Cardiac muscle cell (in vitro differentiated cells and primary cell): ENCODE data around the gene APIP. TPM values are rescaled to one million over a fixed set of nuclear protein-coding genes. Genes with fewer than 3 reads are reported as not detected.

Experiments used
- DNase-seq, 2 donors: peaks; one replicate each; pipeline versions ENCODE4 v3.0.0 to v3.0.0-alpha.2; 2010 to 2017; ENCODE audit warnings: low read depth in 1 of 2, low spot score in 1 of 2
- H3K27ac ChIP-seq: fragments of 200-600 bp; sonication (generic); 2 replicates; pipeline ENCODE4 v1.5.1; 2016
- H3K27me3 ChIP-seq: fragments of 200-600 bp; sonication (generic); 2 replicates; pipeline ENCODE4 v1.6.0; 2016; ENCODE audit warnings: control low read depth
- H3K36me3 ChIP-seq: fragments of 200-600 bp; sonication (generic); 2 replicates; pipeline ENCODE4 v1.5.1; 2016; ENCODE audit warnings: control low read depth
- H3K4me1 ChIP-seq: fragments of 200-600 bp; sonication (generic); 2 replicates; pipeline ENCODE4 v1.8.1; 2017; ENCODE audit warnings: low read depth, mild to moderate bottlenecking, mixed run types
- H3K4me3 ChIP-seq: fragments of 200-600 bp; sonication (generic); 2 replicates; pipeline ENCODE4 v1.5.1; 2016; ENCODE audit warnings: mild to moderate bottlenecking
- H3K9me3 ChIP-seq: fragments of 200-600 bp; sonication (generic); 2 replicates; pipeline ENCODE4 v1.5.1; 2017; ENCODE audit warnings: low read depth, mild to moderate bottlenecking, control low read depth
- polyA plus RNA-seq: library from polyadenylated mRNA; unstranded; fragments of >200 nt; fragmentation: Nextera tagmentation; extraction: Ambion mirVana; gene quantifications from 2 replicates; pipeline ENCODE4 v1.2.1, GENCODE V29; 2016
- total RNA-seq: library from RNA; depleted of rRNA; stranded (reverse); fragments of >200 nt; gene quantifications from 2 replicates; pipeline ENCODE4 v1.2.3, GENCODE V29; 2016
- TF ChIP-seq, protein P1 (sequence below): IDR thresholded peaks from 2 replicates; pipeline ENCODE4 v1.5.1; 2012; ENCODE audit warnings: low read depth, mild to moderate bottlenecking, low read length

The APIP gene
- total and polyA plus RNA-seq, 2 experiments from 2014 or later, result 18.3 to 29.2 TPM

GRCh38 chr11:34850334-34850733, 65.8 kb downstream of the APIP start:
- Histone ChIP-seq H3K27ac (no peak overlapping the region), H3K9me3 (no peaks in the 10 kb centered on the region), H3K36me3 (no peaks in the 10 kb centered on the region), H3K4me1 (no peaks in the 10 kb centered on the region), H3K4me3 (no peak overlapping the region), H3K27me3 (no peaks in the 10 kb centered on the region)
- TF ChIP-seq, protein P1, sequence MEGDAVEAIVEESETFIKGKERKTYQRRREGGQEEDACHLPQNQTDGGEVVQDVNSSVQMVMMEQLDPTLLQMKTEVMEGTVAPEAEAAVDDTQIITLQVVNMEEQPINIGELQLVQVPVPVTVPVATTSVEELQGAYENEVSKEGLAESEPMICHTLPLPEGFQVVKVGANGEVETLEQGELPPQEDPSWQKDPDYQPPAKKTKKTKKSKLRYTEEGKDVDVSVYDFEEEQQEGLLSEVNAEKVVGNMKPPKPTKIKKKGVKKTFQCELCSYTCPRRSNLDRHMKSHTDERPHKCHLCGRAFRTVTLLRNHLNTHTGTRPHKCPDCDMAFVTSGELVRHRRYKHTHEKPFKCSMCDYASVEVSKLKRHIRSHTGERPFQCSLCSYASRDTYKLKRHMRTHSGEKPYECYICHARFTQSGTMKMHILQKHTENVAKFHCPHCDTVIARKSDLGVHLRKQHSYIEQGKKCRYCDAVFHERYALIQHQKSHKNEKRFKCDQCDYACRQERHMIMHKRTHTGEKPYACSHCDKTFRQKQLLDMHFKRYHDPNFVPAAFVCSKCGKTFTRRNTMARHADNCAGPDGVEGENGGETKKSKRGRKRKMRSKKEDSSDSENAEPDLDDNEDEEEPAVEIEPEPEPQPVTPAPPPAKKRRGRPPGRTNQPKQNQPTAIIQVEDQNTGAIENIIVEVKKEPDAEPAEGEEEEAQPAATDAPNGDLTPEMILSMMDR, result no peak
- no peak for DNase-seq

- DNase-seq, result no peak
- no peak overlapping the region for H3K4me3 ChIP-seq
- no peaks in the 10 kb centered on the region for H3K36me3 ChIP-seq
- H3K27me3 ChIP-seq, result no peaks in the 10 kb centered on the region
- TF ChIP-seq, protein P1, result no peak
- H3K27ac ChIP-seq, result no peak overlapping the region
- no peaks in the 10 kb centered on the region for H3K9me3 ChIP-seq
- H3K4me1 ChIP-seq, result no peaks in the 10 kb centered on the region
Observed at GRCh38 chr11:34846467-34846866, 69.7 kb downstream of the APIP start.

GRCh38 chr11:34844463-34845112, 71.6 kb downstream of the APIP start:
- Histone ChIP-seq H3K9me3 (no peaks in the 10 kb centered on the region), H3K27ac (no peak overlapping the region), H3K36me3 (no peaks in the 10 kb centered on the region), H3K27me3 (no peaks in the 10 kb centered on the region), H3K4me1 (no peaks in the 10 kb centered on the region), H3K4me3 (no peak overlapping the region)
- DNase-seq, result no peak
- TF ChIP-seq, protein P1, result no peak

DNA sequence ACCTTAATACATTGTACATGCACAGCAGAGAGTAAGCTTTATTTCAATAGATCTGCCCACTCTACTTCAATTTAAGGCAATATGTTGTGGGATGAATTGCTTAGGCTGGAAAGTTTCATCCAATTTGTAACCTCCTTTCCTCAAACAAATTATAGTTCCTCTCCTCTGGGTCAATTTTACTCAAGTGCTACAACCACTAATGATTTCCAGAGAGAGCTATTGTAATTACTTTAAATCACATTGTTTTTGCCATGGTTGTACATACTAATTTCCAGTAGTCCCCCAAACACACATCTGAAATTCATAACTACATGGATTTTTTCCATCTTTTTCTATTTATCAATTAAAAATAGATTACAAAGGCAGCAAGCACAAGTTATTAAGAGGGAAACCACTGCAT, 72.9 kb downstream of the APIP start:
- Histone ChIP-seq H3K27ac (no peak overlapping the region), H3K4me1 (no peaks in the 10 kb centered on the region), H3K36me3 (no peaks in the 10 kb centered on the region), H3K4me3 (no peak overlapping the region), H3K27me3 (no peaks in the 10 kb centered on the region), H3K9me3 (no peaks in the 10 kb centered on the region)
- TF ChIP-seq, protein P1, result no peak
- no peak for DNase-seq

DNA sequence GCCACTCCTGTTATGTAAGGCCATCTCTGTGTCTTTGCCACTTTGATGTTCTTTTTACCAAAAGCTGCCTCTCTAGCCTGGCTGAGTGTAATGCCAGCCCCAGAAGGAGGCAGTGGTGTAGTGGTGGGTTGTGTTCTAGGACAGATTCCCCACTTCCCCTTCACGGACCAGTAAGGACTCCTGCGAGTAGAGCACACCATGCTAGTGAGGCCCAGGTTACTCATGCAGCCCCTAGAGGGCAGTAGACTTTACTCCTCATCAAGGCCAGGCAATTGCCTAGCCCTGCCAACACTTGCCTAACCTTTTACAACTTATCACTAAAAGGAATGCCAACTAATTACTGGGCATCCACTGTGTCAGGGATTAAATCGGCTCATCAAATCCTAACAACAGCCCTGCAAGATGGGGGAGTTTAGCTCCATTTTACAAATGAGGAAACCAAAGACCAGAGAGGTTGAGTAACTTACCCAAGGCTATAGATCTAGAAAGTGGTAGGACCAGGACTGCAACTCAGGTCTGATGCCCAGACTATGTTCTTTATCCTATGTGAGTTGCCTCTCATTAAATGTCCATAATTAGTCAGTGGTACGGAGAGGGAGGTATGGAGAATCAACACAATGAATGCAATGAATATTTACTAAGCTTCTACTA, 75.3 kb downstream of the APIP start:
- Histone ChIP-seq H3K27me3 (no peaks in the 10 kb centered on the region), H3K9me3 (no peaks in the 10 kb centered on the region), H3K4me3 (no peak overlapping the region), H3K27ac (no peak overlapping the region), H3K36me3 (no peaks in the 10 kb centered on the region), H3K4me1 (no peaks in the 10 kb centered on the region)
- TF ChIP-seq, protein P1, result peak; percentile 35
- DNase-seq, result peak; percentile 2 to 36
